Keratinocyte (primary cell): ENCODE data around the gene HCN3. TPM values are rescaled to one million over a fixed set of nuclear protein-coding genes. Genes with fewer than 3 reads are reported as not detected.

Experiments used
- DNase-seq: peaks from one replicate; pipeline ENCODE4 v3.0.0-alpha.2; 2011; ENCODE audit warnings: low read depth, missing footprints, low spot score
- FAIRE-seq: peaks from 2 replicates; lab custom pipeline; 2011; peaks lifted over from hg19 to GRCh38; lab: Jason Lieb, UNC
- H2AFZ ChIP-seq: 2 replicates; pipeline ENCODE4 v1.6.0; 2012; ENCODE audit warnings: low read length, control low read depth, inconsistent platforms; ENCODE audit not compliant: control insufficient read depth
- H3K27ac ChIP-seq: 2 replicates; pipeline ENCODE4 v1.5.1; 2011; ENCODE audit warnings: low read length; ENCODE audit not compliant: control insufficient read depth, insufficient read depth
- H3K27me3 ChIP-seq: 3 replicates; pipeline ENCODE4 v1.6.0; 2011; ENCODE audit warnings: low read length; ENCODE audit not compliant: control insufficient read depth, insufficient read depth; ENCODE audit errors: extremely low read depth
- H3K36me3 ChIP-seq, 2 experiments: 2 replicates in 1 of 2; 3 replicates in 1 of 2; pipeline ENCODE4 v1.5.1; 2011; ENCODE audit warnings: low read length in 2 of 2, mild to moderate bottlenecking in 1 of 2; ENCODE audit not compliant: control insufficient read depth in 2 of 2, insufficient read depth in 2 of 2; ENCODE audit errors: extremely low read depth in 1 of 2
- H3K4me1 ChIP-seq: 3 replicates; pipeline ENCODE4 v1.5.1; 2011; ENCODE audit warnings: low read length; ENCODE audit not compliant: control insufficient read depth, insufficient read depth; ENCODE audit errors: extremely low read depth
- H3K4me2 ChIP-seq: 3 replicates; pipeline ENCODE4 v1.6.0; 2011; ENCODE audit warnings: low read depth, low read length; ENCODE audit not compliant: control insufficient read depth, insufficient read depth; ENCODE audit errors: extremely low read depth
- H3K4me3 ChIP-seq, 3 experiments: fragments of 200-600 bp in 1 of 3; sonication (generic) in 1 of 3; 2 replicates in 2 of 3; 3 replicates in 1 of 3; pipeline ENCODE4 v1.5.1; 2011 to 2016; ENCODE audit warnings: low read length in 3 of 3, mild to moderate bottlenecking in 3 of 3, control low read depth in 2 of 3, inconsistent platforms in 1 of 3, low read depth in 1 of 3, mixed read lengths in 1 of 3, mixed run types in 1 of 3, moderate library complexity in 1 of 3; ENCODE audit not compliant: control insufficient read depth in 2 of 3, insufficient read depth in 2 of 3; ENCODE audit errors: extremely low read depth in 1 of 3
- H3K79me2 ChIP-seq: 2 replicates; pipeline ENCODE4 v1.6.0; 2012; ENCODE audit warnings: low read length; ENCODE audit not compliant: control insufficient read depth, insufficient read depth
- H3K9ac ChIP-seq: 3 replicates; pipeline ENCODE4 v1.6.0; 2011; ENCODE audit warnings: low read length; ENCODE audit not compliant: control insufficient read depth, insufficient read depth; ENCODE audit errors: extremely low read depth
- H3K9me1 ChIP-seq: 3 replicates; pipeline ENCODE4 v1.6.0; 2011; ENCODE audit warnings: low read length; ENCODE audit not compliant: control insufficient read depth, insufficient read depth; ENCODE audit errors: extremely low read depth
- H3K9me3 ChIP-seq: 2 replicates; pipeline ENCODE4 v1.5.1; 2012; ENCODE audit warnings: low read depth, low read length; ENCODE audit not compliant: control insufficient read depth
- H4K20me1 ChIP-seq: 3 replicates; pipeline ENCODE4 v1.6.0; 2011; ENCODE audit warnings: low read length; ENCODE audit not compliant: control insufficient read depth, insufficient read depth; ENCODE audit errors: extremely low read depth
- CTCF ChIP-seq, 3 experiments: IDR thresholded peaks in 1 of 3; conservative IDR thresholded peaks in 1 of 3; optimal IDR thresholded peaks in 1 of 3; 2 replicates in 2 of 3; 3 replicates in 1 of 3; pipeline versions ENCODE3 to v1.5.1; 2011; ENCODE audit warnings: low read length in 3 of 3, mild to moderate bottlenecking in 3 of 3, moderate library complexity in 2 of 3, control low read depth in 1 of 3, inconsistent platforms in 1 of 3; ENCODE audit not compliant: insufficient read depth in 2 of 3; ENCODE audit errors: extremely low read depth in 1 of 3
- EZH2 ChIP-seq: IDR thresholded peaks from one replicate; pipeline ENCODE4 v1.6.1; 2012; ENCODE audit warnings: inconsistent platforms, mild to moderate bottlenecking, low read length, moderate library complexity
- dilution Hi-C: fragments of 300-500 bp; cut with MboI; formaldehyde crosslinking; loops from one replicate; pipeline ENCODE4 v1.7.0; 2020; ENCODE audit warnings: low sequenced_read_pairs; ENCODE audit not compliant: extremely low pct_ligation_motif_present
- polyA plus RNA-seq, 5 experiments: library from polyadenylated mRNA; depleted of rRNA in 3 of 5; stranded (reverse) in 3 of 5; stranded (forward) in 1 of 5; unstranded in 1 of 5; fragments of >200 nt; gene quantifications; 1 replicate in 1 of 5; 2 replicates in 3 of 5; 3 replicates in 1 of 5; pipeline versions ENCODE4 v1.2.1 to v1.2.3, GENCODE V29; 2011 to 2012; ENCODE audit warnings: missing spikeins in 2 of 5, low read depth in 1 of 5, low replicate concordance in 1 of 5

HCN3 gene
- polyA plus RNA-seq, 1 donor (not counting 4 experiments of a cell fraction or from before 2014, with no cell fraction given), result 3.0 TPM

- no peaks in the 10 kb centered on the region for H3K9me3 ChIP-seq
- peaks cover 23 to 34% of the 10 kb centered on the region in 2 experiments for H3K36me3 ChIP-seq
- peak overlapping the region; percentile 80 for H2AFZ ChIP-seq
- peaks cover 15% of the 10 kb centered on the region for H4K20me1 ChIP-seq
- peak; percentile 62 for FAIRE-seq
- H3K27ac ChIP-seq, result peak overlapping the region; percentile 84
- H3K4me2 ChIP-seq, result peak overlapping the region; percentile 96
- peak overlapping the region; percentile 78 to 90 (median 82) for H3K4me3 ChIP-seq
- TF ChIP-seq EZH2 (no peak), CTCF (optimal IDR thresholded peaks at IDR 0.05 in 1 of 3, IDR thresholded peaks at IDR 0.05 in 1 of 3, conservative IDR thresholded peaks at IDR 0.05 in 1 of 3; ENCODE audit: extremely low read depth in 1 of 3, insufficient read depth in 2 of 3, low read length in 3 of 3) (no peak)
- dilution Hi-C loops, result no loop called here
- H3K79me2 ChIP-seq, result peaks cover 16% of the 10 kb centered on the region
- DNase-seq, result peak; percentile 88
- H3K9ac ChIP-seq, result peak overlapping the region; percentile 82
- peaks cover 17% of the 10 kb centered on the region for H3K4me1 ChIP-seq
- H3K9me1 ChIP-seq, result no peaks in the 10 kb centered on the region
- no peaks in the 10 kb centered on the region for H3K27me3 ChIP-seq
These were observed 46.9 kb downstream of the HCN3 start for GRCh38 chr1:155324037-155324716.

GRCh38 chr1:155324717-155325602, 47.7 kb downstream of the HCN3 start:
- peak overlapping the region; percentile 82 for H3K9ac ChIP-seq
- TF ChIP-seq EZH2 (no peak), CTCF (optimal IDR thresholded peaks at IDR 0.05 in 1 of 3, IDR thresholded peaks at IDR 0.05 in 1 of 3, conservative IDR thresholded peaks at IDR 0.05 in 1 of 3; ENCODE audit: extremely low read depth in 1 of 3, insufficient read depth in 2 of 3, low read length in 3 of 3) (peak; percentile 38 to 76 (median 71))
- FAIRE-seq (no peak), DNase-seq (no peak)
- peaks cover 16 to 30% of the 10 kb centered on the region in 2 experiments for H3K36me3 ChIP-seq
- peak overlapping the region; percentile 78 to 90 (median 82) for H3K4me3 ChIP-seq
- H4K20me1 ChIP-seq, result peaks cover 10% of the 10 kb centered on the region
- H3K79me2 ChIP-seq, result peaks cover 16% of the 10 kb centered on the region
- H3K27me3 ChIP-seq, result no peaks in the 10 kb centered on the region
- peaks cover 17% of the 10 kb centered on the region for H3K4me1 ChIP-seq
- H3K4me2 ChIP-seq, result peak overlapping the region; percentile 96
- H3K27ac ChIP-seq, result peak overlapping the region; percentile 84
- H2AFZ ChIP-seq, result peak overlapping the region; percentile 60
- H3K9me1 ChIP-seq, result no peaks in the 10 kb centered on the region
- no peaks in the 10 kb centered on the region for H3K9me3 ChIP-seq
- dilution Hi-C loops, result no loop called here
